SK-N-SH treated with all-trans-retinoic acid at 6 μM for 48 hours (cell line): Measurements from ENCODE around the gene CENPU.

ENCODE experiments used
- ISL1 ChIP-seq: fragments of 250-450 bp; sonication (Bioruptor Pico); IDR thresholded peaks from 2 replicates; pipeline ENCODE4 v2.1.2; 2022; ENCODE audit warnings: mild to moderate bottlenecking, moderate library complexity
- TSHZ2 ChIP-seq: fragments of 250-450 bp; sonication (Bioruptor Pico); IDR thresholded peaks from 2 replicates; pipeline ENCODE4 v1.5.0; 2020; ENCODE audit warnings: mild to moderate bottlenecking, moderate library complexity
- ZNF565 ChIP-seq: fragments of 450-650 bp; formaldehyde crosslinking; conservative IDR thresholded peaks from 2 replicates; pipeline ENCODE4 v1.5.0; 2020; ENCODE audit warnings: low read depth, mild to moderate bottlenecking, moderate library complexity

DNA sequence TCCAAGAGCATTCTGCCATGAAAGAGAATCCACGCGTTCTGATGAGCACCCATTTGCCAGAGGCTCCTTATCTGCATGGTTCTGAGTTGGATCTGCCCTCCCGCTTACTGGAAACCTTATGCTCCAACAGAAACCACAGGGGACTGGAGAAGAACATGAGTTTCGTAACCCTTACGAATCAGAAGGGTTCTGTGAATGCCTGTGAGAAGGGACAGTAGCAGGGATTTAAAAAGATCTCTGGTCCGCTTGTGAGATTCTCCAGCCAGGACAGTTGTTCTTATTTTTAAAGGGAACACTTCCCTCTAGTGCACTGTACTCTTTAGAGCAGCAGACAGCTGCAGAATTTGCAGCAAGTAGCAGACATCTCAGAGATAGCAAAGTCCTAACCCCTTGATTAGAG is 22.5 kb upstream of the CENPU start:
- no peak for TF ChIP-seq TSHZ2
- TF ChIP-seq ZNF565: no peak
- no peak for TF ChIP-seq ISL1
